Hematopoietic multipotent progenitor cell treated with erythropoietin and hydrocortisone succinate and interleukin-3 and kit ligand, for 8 days (in vitro differentiated cells): ENCODE measurements around the gene AVPR1B.
A peak's percentile ranks its signal among the peaks of the same experiment; 100 is the strongest.
"Not testable (repeated sequence)": the region's sequence is repeated elsewhere in the genome, so short reads cannot be mapped to it uniquely, and the experiment has no call there.

ENCODE experiments used
- DNase-seq: peaks from one replicate; pipeline ENCODE4 v3.0.0-alpha.2; 2015

Gene AVPR1B

DNA sequence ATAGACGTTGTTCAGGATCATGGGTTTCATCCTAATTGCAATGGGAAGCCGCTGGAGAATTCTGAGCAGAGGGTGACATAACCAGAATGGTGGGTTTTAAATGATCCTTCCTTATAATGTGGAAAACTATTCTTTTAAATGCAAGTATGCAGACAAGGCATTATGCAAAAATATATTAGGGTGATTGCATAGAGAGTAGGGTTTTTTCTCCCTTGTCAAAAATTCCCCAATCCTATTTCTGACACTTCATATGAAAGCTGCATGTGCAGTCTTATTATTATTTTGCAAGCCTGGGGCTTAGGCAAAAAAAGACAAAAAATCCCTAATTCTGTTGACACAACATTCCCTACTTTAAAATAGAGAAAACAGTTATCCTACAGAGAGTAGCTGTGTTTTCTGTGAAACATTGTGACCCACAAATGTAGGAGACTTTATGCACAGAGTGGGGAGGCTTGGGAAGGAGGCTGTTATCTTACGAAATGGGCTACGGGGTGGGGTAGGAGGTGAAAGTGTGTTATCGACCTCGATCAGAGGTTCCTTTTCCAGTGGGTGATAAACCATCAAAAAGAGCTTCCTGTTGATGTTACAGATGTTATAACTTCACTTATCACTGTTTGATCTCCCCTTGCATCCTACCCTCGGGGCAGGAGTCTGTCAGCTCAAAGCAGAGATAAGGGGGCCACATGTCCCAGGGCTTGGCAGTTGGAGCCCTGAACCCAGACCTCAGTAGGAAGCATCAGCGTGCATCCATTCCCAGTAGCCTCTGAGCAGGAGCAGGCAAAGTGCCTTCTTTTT, 37.0 kb downstream of the AVPR1B start:
- peak; percentile 39 for DNase-seq

DNA sequence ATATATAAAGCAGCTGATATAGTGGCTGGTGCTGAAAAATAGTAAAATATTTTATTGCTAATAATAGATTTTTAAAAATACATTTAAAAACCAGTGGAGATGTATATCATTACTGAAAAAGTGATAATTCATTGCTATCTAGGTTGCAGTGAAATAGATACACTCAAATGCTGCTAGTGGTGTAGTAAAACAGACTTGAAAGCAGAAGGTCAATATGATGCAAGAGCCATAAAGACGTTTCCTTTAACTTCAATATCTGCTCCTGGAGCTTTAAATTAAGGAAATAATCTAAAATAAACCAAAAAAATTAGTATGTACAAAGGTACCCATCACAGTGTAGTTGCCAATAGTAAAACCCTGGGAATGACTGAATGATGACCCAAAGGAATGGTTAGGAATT, 38.1 kb downstream of the AVPR1B start:
- DNase-seq = no peak

DNA sequence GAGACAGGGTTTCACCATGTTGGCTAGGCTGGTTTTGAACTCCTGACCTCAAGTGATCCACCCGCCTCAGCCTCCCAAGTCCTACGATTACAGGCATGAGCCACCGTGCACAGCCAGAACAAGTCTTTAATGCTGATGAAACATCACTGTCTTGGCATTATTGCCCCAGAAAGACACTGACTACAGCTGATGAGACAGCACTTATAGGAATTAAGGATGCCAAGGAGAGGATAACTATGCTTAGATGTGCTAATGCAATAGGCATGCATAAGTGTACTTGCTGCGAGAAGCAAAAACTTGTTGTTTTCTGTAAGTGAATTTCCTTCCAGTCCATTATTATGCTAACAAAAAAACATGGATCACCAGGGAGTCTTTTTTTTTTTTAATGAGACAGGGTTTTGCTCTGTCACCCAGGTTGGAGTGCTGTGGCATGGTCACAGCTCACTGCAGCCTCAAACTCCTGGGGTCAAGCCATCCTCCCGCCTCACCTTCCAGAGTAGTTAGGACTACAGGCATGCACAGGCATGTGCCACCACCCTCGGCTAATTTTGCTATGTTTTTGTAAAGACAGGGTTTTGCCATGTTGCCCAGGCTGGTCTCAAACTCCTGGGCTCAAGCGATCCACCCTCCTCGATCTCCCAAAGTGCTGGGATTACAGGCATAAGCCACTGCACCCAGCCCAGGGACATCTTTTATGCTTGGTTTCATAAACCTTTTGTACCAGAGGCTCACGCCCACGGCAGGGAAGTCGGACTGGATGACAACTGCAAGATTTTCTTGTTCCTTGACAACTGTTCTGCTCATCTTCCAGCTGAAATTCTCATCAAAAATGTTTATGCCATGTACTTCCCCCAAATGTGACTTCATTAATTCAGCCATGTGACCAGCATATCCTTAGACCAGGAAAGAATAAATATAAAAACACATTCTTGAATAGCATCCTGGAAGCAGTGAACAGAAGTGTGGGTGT, 41.1 kb downstream of the AVPR1B start:
- no peak for DNase-seq

DNA sequence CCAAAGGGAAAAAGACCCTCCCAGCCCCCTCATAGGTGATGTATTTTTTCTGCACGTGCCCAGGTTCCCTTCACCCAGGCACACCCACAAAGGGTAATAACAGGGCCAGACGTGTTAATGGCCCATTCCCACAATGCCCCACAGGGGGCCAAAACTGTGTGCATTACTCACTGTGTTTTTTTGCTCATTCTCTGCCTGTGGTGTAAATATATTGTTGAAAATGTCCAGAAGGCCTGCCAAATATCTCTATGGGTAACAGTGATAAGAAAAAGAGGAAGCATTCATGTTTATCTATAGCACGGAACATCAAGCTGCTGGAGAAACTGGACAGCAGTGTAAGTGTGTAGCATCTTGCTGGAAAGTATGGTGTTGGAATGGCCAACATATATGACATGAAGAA, 42.3 kb downstream of the AVPR1B start:
- peak; percentile 93 for DNase-seq

DNA sequence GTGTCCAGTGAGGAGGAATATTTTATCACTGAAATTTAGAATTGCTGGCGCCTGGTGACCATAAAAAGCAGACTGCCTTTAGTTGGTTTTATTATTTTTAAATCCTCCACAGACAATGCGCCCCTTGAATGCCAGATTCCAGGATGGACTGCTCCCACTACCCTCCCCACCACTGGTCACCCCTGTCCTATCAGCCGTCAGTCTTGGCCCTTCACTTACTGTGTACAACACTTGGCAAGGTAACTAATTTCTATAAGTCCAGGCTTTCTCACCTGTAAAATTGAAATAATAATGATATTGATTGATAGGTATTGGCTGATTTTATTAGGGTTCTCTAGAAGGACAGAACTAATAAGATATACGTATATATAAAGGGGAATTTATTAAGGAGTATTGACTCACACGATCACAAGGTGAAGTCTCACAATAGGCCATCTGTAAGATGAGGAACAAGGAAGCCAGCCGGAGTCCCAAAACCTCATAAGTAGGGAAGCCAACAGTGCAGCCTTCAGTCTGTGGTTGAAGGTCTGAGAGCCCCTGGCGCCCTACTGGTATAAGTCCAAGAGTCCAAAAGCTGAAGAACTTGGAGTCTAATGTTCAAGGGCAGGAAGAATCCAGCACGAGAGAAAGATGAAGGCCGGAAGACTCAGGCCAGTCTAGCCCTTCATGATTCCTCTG, 46.4 kb downstream of the AVPR1B start:
- no peak for DNase-seq

DNA sequence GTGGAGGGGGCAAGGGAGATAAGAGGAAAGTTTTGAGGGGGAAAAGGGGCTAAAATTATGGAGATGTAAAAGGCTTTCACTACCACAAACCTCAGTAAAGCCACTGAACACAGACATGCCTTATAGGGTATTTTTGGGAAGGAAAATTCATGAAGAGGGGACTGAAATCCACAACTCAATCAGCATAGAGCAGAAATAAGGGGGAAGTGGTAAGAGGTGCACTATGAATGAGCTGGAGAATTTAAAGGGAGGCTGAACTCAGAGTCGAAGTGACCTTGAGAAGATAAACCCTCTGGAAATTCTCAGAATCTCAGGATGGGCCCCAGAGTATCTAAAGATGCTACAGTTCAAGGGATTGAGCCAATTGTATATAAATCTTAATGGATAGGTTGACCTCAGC, 48.9 kb downstream of the AVPR1B start:
- DNase-seq = no peak

DNA sequence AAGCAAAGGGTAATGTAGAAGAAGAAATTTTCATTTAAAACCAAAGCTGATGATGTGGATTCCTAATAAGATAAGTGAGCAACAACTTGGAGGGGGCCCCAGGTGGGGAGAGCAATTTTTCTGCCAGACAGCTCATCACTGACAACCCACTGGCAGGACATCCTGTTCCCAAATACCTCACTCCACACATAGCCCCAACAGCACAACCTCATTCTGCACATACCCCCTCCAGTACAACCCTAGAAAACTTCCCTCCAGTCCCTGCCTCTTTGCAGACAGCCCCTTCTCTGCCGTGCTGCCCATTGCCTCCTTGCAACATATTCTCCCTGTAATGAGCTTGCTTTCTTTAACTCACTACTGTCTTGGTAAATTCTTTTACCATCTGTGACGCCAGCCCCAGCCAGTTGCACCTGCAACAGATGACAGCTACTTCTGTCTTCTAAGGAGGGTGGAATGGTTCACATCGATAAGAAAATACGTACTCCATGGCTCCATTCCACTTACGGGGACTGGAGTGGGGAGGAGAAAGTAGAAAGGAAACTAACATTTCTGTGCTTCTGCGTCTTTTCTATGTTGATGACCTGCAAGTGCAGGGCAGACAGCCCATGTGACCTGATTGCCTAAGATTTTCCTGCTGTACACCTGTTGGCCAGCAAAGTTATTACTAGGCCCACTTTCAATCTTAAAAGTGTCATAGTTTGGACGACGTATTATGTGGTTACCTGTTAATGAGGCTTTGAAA, 49.5 kb downstream of the AVPR1B start:
- DNase-seq = peak; percentile 66

DNA sequence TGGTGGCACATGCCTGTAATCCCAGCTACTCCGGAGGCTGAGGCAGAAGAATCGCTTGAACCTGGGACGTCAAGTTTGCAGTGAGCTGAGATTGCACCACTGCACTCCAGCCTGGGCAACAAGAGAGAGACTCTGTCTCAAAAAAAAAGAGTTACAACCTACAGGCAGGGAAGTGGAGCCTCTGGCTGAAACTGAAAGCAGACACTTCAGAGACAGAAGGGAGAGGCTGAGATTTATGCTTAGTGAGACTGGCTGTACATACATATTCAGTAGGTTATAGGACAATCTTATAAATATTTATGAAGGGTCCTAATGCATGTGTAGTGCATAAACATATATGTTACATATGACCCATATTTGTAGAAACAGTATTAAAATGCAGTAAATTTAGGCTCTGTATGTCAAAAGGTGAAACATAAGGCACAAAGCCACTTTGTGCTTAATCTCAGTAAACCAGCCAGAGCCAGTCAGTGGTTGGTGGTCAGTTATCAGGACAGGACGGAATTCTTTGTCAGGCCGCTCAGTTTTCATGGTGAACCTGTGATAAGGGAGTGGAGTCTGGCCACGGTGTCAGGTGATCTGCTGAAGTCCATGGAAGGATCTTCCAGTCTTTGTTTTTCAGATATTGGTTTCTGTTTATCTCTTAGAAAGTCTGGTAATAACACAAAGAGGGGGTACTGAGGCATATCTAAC, 50.6 kb downstream of the AVPR1B start:
- DNase-seq = peak; percentile 80

DNA sequence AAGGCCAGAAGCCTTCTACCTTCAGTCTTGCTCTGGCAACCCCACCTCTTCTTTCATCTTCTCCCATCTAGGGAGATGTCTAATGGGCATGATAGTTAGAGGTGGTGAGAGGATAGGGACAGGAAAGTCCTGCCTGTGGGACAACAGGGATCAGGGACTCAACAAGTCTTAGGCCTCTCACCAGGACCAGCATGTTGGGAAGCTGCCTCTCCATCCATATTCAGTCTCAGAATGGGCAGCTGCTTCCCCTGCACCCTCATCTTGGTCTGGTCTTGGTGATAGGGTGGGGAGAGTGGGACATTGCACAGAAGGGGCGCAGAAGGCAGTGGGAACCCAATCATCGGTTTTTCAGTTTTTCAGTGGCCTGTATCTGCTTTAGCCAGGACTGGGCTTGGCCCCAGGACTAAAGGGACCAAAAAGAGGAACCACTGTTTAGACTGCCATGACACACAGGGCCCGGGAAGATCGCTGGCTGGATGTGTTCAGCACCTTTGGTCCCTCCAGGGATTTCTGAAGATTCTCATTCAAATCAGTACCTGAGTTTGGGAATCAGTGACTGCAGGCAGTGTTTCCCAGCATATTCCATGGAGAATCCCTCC, 51.5 kb downstream of the AVPR1B start:
- DNase-seq = peak; percentile 34

DNA sequence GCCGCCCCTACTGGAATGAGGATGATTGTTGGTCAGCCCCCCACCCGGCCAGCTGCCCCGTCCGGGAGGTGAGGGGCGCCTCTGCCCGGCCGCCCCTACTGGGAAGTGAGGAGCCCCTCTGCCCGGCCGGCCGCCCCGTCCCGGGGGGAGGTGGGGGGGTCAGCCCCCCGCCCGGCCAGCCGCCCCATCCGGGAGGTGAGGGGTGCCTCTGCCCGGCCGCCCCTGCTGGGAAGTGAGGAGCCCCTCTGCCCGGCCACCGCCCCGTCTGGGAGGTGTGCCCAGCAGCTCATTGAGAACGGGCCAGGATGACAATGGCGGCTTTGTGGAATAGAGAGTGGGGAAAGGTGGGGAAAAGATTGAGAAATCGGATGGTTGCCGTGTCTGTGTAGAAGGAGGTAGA, 52.7 kb downstream of the AVPR1B start:
- not testable (repeated sequence) for DNase-seq

DNA sequence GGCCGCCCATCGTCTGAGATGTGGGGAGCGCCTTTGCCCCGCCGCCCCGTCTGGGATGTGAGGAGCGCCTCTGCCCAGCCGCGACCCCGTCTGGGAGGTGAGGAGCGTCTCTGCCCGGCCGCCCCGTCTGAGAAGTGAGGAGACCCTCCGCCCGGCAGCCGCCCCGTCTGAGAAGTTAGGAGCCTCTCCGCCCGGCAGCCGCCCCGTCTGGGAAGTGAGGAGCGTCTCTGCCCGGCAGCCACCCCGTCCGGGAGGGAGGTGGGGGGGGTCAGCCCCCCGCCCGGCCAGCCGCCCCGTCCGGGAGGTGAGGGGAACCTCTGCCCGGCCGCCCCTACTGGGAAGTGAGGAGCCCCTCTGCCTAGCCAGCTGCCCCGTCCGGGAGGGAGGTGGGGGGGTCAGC, 53.2 kb downstream of the AVPR1B start:
- DNase-seq = not testable (repeated sequence)

DNA sequence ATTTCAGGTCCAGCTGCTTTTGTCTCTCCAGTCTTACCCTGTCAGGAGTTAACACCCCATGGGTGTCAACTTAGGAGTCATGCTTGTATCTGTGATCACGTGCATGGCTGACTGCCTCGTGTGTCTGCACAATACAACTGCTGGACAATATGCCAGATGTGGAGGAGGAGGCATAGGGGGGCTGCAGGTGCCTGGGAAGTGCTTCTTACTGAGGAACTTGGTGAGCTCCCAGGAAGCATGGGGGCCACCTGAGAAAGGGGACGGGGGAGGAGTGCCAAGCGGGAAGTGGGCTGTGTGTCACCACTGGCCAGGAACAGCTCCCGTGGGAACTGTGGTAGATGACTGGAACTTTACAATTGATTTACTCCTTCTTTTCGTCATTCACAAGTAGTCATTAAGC, 54.7 kb downstream of the AVPR1B start:
- DNase-seq = no peak

DNA sequence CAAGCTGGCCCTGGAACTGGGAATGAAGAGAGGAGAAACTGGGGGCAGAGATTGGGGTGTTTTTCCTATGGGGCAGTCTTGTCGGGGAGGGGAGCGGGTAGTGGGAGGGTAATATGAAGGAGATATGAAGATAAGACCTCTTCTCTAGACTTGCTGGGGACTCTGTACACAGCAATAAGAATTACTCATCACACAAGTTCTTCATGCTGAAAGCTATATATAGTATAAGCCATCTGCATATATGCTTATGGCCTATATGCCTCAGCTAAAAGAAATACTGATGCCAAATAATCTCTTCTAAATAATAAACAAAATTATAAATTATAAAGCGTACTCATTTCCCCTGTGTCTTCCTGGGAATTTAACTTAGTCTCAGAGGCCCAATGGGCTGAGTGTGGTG, 56.3 kb downstream of the AVPR1B start:
- DNase-seq = no peak
